Measurements from ENCODE around the gene CDKL4.

CDKL4 gene

GRCh38 chr2:39152504-39152903, 91.3 kb downstream of the CDKL4 start:
- no peak overlapping the region for H3K4me3 ChIP-seq (ENCODE audit: low read length)
- DNase-seq (ENCODE audit: low read depth), result no peak
- TF ChIP-seq, protein P1, sequence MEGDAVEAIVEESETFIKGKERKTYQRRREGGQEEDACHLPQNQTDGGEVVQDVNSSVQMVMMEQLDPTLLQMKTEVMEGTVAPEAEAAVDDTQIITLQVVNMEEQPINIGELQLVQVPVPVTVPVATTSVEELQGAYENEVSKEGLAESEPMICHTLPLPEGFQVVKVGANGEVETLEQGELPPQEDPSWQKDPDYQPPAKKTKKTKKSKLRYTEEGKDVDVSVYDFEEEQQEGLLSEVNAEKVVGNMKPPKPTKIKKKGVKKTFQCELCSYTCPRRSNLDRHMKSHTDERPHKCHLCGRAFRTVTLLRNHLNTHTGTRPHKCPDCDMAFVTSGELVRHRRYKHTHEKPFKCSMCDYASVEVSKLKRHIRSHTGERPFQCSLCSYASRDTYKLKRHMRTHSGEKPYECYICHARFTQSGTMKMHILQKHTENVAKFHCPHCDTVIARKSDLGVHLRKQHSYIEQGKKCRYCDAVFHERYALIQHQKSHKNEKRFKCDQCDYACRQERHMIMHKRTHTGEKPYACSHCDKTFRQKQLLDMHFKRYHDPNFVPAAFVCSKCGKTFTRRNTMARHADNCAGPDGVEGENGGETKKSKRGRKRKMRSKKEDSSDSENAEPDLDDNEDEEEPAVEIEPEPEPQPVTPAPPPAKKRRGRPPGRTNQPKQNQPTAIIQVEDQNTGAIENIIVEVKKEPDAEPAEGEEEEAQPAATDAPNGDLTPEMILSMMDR (conservative IDR thresholded peaks at IDR 0.05; ENCODE audit: low read length), result no peak

- no peak overlapping the region for H3K4me3 ChIP-seq (ENCODE audit: low read length)
- TF ChIP-seq, protein P1 (conservative IDR thresholded peaks at IDR 0.05; ENCODE audit: low read length), result no peak
- no peak for DNase-seq (ENCODE audit: low read depth)
Observed at GRCh38 chr2:39150890-39151497, 92.8 kb downstream of the CDKL4 start.

GRCh38 chr2:39150102-39150562, 93.6 kb downstream of the CDKL4 start:
- TF ChIP-seq, protein P1 (conservative IDR thresholded peaks at IDR 0.05; ENCODE audit: low read length), result no peak
- H3K4me3 ChIP-seq (ENCODE audit: low read length), result no peak overlapping the region
- DNase-seq (ENCODE audit: low read depth), result no peak

DNA sequence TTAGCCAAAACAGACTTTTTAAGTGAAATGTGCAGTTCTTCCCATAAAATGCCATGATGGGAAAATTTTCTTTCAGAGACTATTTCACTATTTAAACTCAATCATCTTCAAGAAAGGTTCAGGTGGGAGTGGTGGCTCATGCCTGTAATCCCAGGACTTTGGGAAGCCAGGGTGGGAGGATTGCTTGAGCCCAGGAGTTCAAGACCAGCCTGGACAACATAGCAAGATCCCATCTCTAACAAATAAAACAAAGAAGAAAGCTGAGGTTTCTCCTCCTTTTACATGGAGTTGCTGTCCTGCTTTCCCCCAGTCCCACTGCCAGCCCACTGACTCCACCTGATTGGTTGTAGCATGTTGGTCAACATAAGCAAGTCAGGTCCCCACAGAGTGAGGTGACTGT, 97.1 kb downstream of the CDKL4 start:
- no peak overlapping the region for H3K4me3 ChIP-seq (ENCODE audit: low read length)
- no peak for DNase-seq (ENCODE audit: low read depth)
- TF ChIP-seq, protein P1 (conservative IDR thresholded peaks at IDR 0.05; ENCODE audit: low read length), result no peak

DNA sequence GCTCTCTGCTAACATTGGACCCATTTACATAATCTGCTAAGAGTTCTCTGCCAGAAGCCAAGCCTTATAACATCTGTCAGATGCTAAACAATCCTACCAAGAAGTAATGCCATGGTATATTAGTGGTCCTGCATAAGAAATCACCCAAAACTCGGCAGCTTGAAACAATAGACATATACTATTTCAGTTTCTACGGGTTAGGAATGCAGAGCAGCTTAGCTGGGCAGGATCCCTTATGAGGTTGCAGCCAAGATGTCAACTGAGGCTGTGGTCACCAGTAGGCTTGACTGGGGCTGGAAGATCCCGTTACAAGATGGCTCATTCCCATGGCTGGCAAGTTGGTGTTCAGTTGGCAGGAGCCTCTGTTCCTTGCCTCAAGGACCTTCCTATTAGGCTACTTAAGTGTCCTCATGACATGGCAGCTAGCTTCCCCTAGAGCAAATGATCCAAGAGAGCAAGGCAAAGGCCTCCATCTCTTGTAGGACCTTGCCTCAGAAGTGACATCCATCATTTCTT, 97.8 kb downstream of the CDKL4 start:
- H3K4me3 ChIP-seq (ENCODE audit: low read length), result no peak overlapping the region
- TF ChIP-seq, protein P1 (conservative IDR thresholded peaks at IDR 0.05; ENCODE audit: low read length), result no peak
- no peak for DNase-seq (ENCODE audit: low read depth)

GRCh38 chr2:39144416-39144815, 99.4 kb downstream of the CDKL4 start:
- TF ChIP-seq, protein P1 (conservative IDR thresholded peaks at IDR 0.05; ENCODE audit: low read length), result no peak
- H3K4me3 ChIP-seq (ENCODE audit: low read length), result no peak overlapping the region
- DNase-seq (ENCODE audit: low read depth), result no peak

GRCh38 chr2:39142904-39143605, 100.7 kb downstream of the CDKL4 start:
- H3K4me3 ChIP-seq (ENCODE audit: low read length), result no peak overlapping the region
- TF ChIP-seq, protein P1 (conservative IDR thresholded peaks at IDR 0.05; ENCODE audit: low read length), result no peak
- no peak for DNase-seq (ENCODE audit: low read depth)
